HL-60/S4 (cell line): ENCODE measurements around the gene ADM5.

Source experiments
- in situ Hi-C: fragments of 300-500 bp; cut with MboI; formaldehyde crosslinking; loops from 2 replicates; pipeline ENCODE4 v1.14.3; 2022; ENCODE audit warnings: low sequenced_read_pairs

The ADM5 gene

GRCh38 chr19:49658139-49658517 is 31.3 kb upstream of the ADM5 start:
- in situ Hi-C loops = no loop called here

GRCh38 chr19:49658566-49659442 is 30.6 kb upstream of the ADM5 start:
- in situ Hi-C loops = no loop called here

DNA sequence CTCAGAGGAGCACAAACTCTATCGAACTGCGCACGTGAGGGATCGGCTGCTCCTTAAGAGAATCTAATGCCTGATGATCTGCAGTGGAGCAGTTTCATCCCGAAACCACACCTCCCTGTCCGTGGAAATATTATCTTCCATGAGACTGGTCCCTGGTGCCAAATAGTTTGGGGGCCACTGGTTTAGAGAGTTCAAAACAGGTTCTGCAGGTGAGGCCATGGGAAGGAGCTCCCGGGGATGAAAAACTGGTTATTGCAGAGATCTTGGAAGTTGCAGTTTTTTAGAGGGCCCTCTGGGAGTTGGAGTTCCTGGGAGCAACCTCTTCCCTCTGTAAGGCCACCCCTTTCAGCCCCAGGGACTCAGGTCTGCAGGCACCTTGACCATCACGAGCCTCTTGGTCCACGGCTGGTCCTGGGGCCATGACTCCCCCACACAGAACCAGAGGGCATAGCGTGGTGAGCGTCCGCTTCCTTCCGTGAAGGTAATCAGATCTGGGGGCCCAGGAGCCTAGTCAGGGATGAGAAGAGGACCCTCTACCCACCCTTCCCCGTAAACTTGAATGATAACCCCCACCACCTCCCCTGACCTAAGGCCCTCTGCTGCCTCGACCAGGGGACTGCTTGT is 28.9 kb upstream of the ADM5 start:
- in situ Hi-C loops = no loop called here

DNA sequence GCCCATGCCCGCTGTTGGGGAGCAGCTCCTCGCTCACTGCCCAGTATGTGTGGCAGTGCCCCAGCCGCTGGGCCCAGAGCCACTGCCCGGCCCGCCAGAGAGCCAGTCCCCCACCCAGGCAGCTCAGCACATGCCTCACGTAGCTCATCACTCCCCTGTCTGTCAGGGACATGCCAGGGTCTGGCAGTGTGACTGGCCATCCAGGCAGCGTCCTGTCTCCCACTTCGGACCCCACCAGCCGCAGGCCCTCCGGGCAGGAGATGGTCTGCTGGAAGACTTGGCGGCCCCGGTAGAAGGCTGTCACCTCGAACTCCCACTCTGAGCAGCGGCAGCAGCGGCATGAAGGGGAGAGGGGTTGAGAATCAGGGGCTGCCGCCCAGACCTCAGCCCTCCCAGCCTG is 27.4 kb upstream of the ADM5 start:
- in situ Hi-C loops = no loop called here

GRCh38 chr19:49663224-49663623 is 26.2 kb upstream of the ADM5 start:
- in situ Hi-C loops = no loop called here

GRCh38 chr19:49664171-49665035 is 25.0 kb upstream of the ADM5 start:
- in situ Hi-C loops = no loop called here

GRCh38 chr19:49665036-49665350 is 24.4 kb upstream of the ADM5 start:
- in situ Hi-C loops = no loop called here

GRCh38 chr19:49665351-49666119 is 23.9 kb upstream of the ADM5 start, which contains the start of the genes BCL2L12 and IRF3:
Gene BCL2L12, plus strand, starts transcription at chr19:49665933. Its CDS starts 760 bp downstream, at chr19:49666693.
Gene IRF3, minus strand, starts transcription at chr19:49665857. Its CDS starts 1,019 bp downstream, at chr19:49664838.
- in situ Hi-C loops = no loop called here

- in situ Hi-C loops = no loop called here
Observed at GRCh38 chr19:49666120-49666444, 23.3 kb upstream of the ADM5 start.

DNA sequence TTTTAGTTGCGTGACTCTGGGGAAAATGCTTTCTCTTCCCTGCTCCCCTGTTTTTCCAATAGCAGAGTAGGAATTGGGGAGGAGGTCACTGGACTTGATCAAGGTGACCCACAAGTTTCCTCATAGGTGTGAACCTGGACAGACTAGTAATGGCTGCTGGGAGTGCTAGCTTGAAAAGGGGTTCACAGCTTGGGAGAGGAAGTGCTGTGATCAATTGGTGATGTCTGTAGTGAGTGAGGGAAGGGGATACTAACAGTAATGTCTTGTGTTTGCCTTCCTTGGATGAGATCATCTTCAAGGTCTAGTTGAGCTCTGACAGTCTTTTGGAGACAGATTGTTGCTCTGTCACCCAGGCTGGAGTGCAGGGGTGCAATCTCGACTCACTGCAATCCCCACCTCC is 21.9 kb upstream of the ADM5 start:
- in situ Hi-C loops = no loop called here

DNA sequence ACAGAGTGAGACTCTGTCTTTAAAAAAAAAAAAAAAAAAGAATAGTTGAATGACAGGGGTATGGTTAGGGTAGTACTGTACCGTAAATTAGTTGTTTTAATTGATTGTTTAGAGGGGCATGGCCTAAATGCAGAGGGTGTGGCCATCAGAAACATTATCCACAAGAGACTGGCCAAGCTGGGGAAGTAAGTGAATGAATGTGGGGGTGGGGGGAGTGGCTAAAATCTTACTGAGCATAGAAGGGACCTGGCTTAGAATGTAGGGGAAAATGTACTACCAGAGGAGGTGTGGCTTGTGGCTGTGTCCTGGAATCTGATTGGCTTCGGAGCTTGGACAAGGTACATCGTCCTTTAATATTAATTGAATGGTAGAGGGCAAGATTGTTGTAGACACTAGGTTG is 19.9 kb upstream of the ADM5 start:
- in situ Hi-C loops = no loop called here

DNA sequence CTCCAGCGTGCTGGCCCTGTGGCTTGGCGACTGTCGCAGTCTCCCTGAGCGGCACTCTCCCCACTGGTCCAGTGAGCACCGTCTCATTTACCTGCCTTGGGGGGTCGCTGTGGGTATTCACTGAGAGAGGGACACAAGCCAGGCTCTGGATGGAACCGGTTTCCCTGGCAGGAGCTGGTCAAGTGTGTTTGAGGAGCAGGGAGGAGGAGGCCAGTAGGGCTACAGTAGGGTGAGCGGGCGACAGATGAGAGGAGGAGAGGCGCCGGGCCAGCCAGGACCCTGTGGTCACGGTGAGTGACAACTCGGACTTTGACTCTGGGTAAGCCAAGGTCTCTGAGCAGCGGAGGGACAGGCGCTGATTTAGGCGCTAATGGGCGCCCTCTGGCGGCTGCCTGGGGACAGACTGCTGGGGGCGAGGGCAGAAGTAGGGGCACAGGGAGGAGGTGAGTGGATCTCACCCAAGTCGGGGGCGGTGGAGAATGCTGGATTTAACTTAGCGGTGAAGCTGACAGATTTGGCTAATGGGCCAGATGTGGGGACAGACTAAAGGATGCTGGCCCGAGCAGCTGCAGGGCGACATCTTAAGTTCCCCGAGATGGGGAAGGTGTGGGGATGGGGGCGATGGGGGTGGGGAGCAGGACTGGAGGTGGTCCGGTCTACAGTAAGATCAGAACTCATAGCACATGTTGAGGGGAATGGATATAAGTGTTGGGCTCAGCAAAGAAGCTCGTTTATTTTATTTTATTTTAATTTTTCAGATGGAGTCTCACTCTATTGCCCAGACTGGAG is 17.1 kb upstream of the ADM5 start:
- in situ Hi-C loops = no loop called here

GRCh38 chr19:49676136-49676783 is 13.1 kb upstream of the ADM5 start:
- in situ Hi-C loops = no loop called here

DNA sequence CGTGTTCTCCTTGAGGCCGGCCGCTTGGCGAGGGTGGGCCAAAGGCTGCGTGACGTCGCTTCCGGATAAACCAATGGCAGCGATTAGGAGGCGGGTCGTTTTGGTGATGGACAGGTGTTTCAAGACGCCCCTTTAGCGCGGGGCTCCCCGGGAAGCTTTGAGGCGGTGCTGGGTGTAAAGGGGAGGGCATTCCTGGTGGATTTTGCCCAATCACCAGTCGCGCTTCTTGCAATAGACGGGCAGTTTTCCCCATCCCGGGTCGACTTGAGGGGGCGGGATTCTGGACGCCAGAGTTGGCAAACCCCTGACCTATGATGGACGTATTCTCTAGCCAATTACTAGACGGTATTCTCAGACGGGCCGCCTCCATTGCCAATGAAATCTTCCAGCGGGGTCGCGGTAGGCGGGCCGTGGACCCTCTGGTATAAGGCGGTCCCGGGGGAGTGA is 12.6 kb upstream of the ADM5 start:
- in situ Hi-C loops = no loop called here

GRCh38 chr19:49677231-49677900 is 12.0 kb upstream of the ADM5 start, which contains the start of gene PRMT1:
Gene PRMT1, plus strand, starts transcription at chr19:49677271. Its CDS starts 10 bp downstream, at chr19:49677281.
- in situ Hi-C loops = no loop called here

GRCh38 chr19:49677901-49678674 is 11.3 kb upstream of the ADM5 start:
- in situ Hi-C loops = no loop called here

DNA sequence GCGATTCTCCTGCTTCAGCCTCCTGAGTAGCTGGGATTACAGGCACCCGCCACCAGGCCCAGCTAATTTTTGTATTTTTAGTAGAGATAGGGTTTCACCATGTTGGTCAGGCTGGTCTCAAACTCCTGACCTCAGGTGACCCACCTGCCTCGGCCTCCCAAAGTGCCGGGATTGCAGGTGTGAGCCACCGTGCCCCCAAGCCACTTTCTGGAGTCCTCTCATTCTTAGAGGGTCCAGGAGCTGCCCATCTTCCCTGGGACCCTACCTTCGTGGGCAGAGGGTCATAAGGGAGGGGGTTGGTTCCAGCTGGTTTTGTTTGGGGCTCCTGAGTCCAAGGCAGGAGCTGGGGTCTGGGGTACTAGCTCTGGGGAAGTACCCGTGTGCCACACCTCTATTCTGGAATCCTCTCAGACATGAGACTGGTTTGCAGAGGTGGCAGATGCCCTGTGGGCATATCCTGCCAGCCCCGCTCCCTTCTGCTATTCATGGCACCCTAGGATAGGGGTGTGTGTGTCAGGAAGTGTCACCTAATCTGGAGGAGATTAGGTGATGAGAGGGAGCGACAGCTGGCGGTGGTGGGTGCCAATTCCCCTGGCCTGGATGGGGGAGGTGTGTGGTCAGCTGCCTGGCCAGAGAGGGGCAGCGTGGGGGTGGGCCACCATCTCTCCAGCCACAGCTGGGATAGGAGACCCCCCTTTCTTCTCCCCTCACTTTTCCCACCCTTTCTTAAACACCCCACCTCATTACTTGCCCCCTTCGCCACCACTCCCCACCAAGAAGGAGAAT is 10.2 kb upstream of the ADM5 start:
- in situ Hi-C loops = no loop called here
